HG03064 (cell line): ENCODE measurements around the gene DAB1.

Experiments used
- ATAC-seq: cut with Tn5 transposase; IDR thresholded peaks from one replicate; pipeline ENCODE4 v1.9.1; 2021; ENCODE audit warnings: low read depth; ENCODE audit not compliant: unreplicated experiment

Gene DAB1

GRCh38 chr1:57325536-57325935 lies 98.3 kb downstream of the DAB1 start:
- no peak for ATAC-seq

GRCh38 chr1:57325117-57325516 lies 98.7 kb downstream of the DAB1 start:
- no peak for ATAC-seq

- no peak for ATAC-seq
Observed at GRCh38 chr1:57324388-57324787, 99.5 kb downstream of the DAB1 start.

- ATAC-seq: no peak
Observed at GRCh38 chr1:57321776-57322175, 102.1 kb downstream of the DAB1 start.

- ATAC-seq: no peak
Observed at GRCh38 chr1:57319791-57320190, 104.1 kb downstream of the DAB1 start.

- no peak for ATAC-seq
Observed at GRCh38 chr1:57319165-57319564, 104.7 kb downstream of the DAB1 start.

GRCh38 chr1:57316861-57317260 lies 107.0 kb downstream of the DAB1 start:
- no peak for ATAC-seq

GRCh38 chr1:57316291-57316690 lies 107.6 kb downstream of the DAB1 start:
- ATAC-seq: no peak

- ATAC-seq: no peak
Observed at GRCh38 chr1:57312869-57313268, 111.0 kb downstream of the DAB1 start.

GRCh38 chr1:57311411-57311810 lies 112.4 kb downstream of the DAB1 start:
- ATAC-seq: no peak

- ATAC-seq: no peak
Observed at GRCh38 chr1:57311006-57311405, 112.9 kb downstream of the DAB1 start.

GRCh38 chr1:57309630-57310029 lies 114.2 kb downstream of the DAB1 start:
- no peak for ATAC-seq

- no peak for ATAC-seq
Observed at GRCh38 chr1:57307392-57308170, 116.3 kb downstream of the DAB1 start.

- no peak for ATAC-seq
Observed at GRCh38 chr1:57304591-57304990, 119.3 kb downstream of the DAB1 start.

GRCh38 chr1:57302812-57303596 lies 120.9 kb downstream of the DAB1 start:
- no peak for ATAC-seq

GRCh38 chr1:57300186-57300585 lies 123.7 kb downstream of the DAB1 start:
- ATAC-seq: no peak

- ATAC-seq: no peak
Observed at GRCh38 chr1:57296726-57297250, 127.1 kb downstream of the DAB1 start.

GRCh38 chr1:57295326-57295725 lies 128.5 kb downstream of the DAB1 start:
- ATAC-seq: no peak

- ATAC-seq: no peak
Observed at GRCh38 chr1:57294177-57294576, 129.7 kb downstream of the DAB1 start.

GRCh38 chr1:57293214-57293613 lies 130.6 kb downstream of the DAB1 start:
- no peak for ATAC-seq

GRCh38 chr1:57289781-57290180 lies 134.1 kb downstream of the DAB1 start:
- no peak for ATAC-seq

- ATAC-seq: no peak
Observed at GRCh38 chr1:57285992-57286391, 137.9 kb downstream of the DAB1 start.
